ENCODE results near the gene ABHD5.
"Not testable (repeated sequence)": the region's sequence is repeated elsewhere in the genome, so short reads cannot be mapped to it uniquely, and the experiment has no call there.

The ABHD5 gene

GRCh38 chr3:43665011-43665410 lies 25.7 kb upstream of the ABHD5 start:
- H3K36me3 ChIP-seq (ENCODE audit: insufficient read depth, low read length); H3K4me2 ChIP-seq (ENCODE audit: low read length); H3K4me1 ChIP-seq (ENCODE audit: control insufficient read depth, insufficient read depth, low read length); H3K27me3 ChIP-seq (ENCODE audit: control insufficient read depth, insufficient read depth, low read length); H3K9me3 ChIP-seq (replicated peaks; ENCODE audit: low read length); H3K9ac ChIP-seq (ENCODE audit: low read depth, low read length); H3K4me3 ChIP-seq (ENCODE audit: low read length): not testable (repeated sequence)

GRCh38 chr3:43670635-43671522 lies 19.9 kb upstream of the ABHD5 start:
- no peaks in the 10 kb centered on the region for H3K4me1 ChIP-seq (ENCODE audit: control insufficient read depth, insufficient read depth, low read length)
- H3K4me2 ChIP-seq (ENCODE audit: low read length) = no peak overlapping the region
- H3K9ac ChIP-seq (ENCODE audit: low read depth, low read length) = no peak overlapping the region
- no peaks in the 10 kb centered on the region for H3K27me3 ChIP-seq (ENCODE audit: control insufficient read depth, insufficient read depth, low read length)
- no peaks in the 10 kb centered on the region for H3K9me3 ChIP-seq (replicated peaks; ENCODE audit: low read length)
- H3K36me3 ChIP-seq (ENCODE audit: insufficient read depth, low read length) = no peaks in the 10 kb centered on the region
- no peak overlapping the region for H3K4me3 ChIP-seq (ENCODE audit: low read length)

- H3K4me3 ChIP-seq (ENCODE audit: low read length) = no peak overlapping the region
- H3K27me3 ChIP-seq (ENCODE audit: control insufficient read depth, insufficient read depth, low read length) = no peaks in the 10 kb centered on the region
- no peak overlapping the region for H3K9ac ChIP-seq (ENCODE audit: low read depth, low read length)
- H3K4me1 ChIP-seq (ENCODE audit: control insufficient read depth, insufficient read depth, low read length) = no peaks in the 10 kb centered on the region
- H3K4me2 ChIP-seq (ENCODE audit: low read length) = no peak overlapping the region
- H3K9me3 ChIP-seq (replicated peaks; ENCODE audit: low read length) = no peaks in the 10 kb centered on the region
- H3K36me3 ChIP-seq (ENCODE audit: insufficient read depth, low read length) = no peaks in the 10 kb centered on the region
Measured at GRCh38 chr3:43674345-43675085, 16.2 kb upstream of the ABHD5 start.

- Histone ChIP-seq H3K9me3 (replicated peaks; ENCODE audit: low read length) (no peaks in the 10 kb centered on the region), H3K27me3 (ENCODE audit: control insufficient read depth, insufficient read depth, low read length) (no peaks in the 10 kb centered on the region), H3K4me3 (ENCODE audit: low read length) (no peak overlapping the region), H3K36me3 (ENCODE audit: insufficient read depth, low read length) (no peaks in the 10 kb centered on the region), H3K9ac (ENCODE audit: low read depth, low read length) (no peak overlapping the region), H3K4me1 (ENCODE audit: control insufficient read depth, insufficient read depth, low read length) (no peaks in the 10 kb centered on the region), H3K4me2 (ENCODE audit: low read length) (no peak overlapping the region)
Measured at GRCh38 chr3:43675593-43675992, 15.1 kb upstream of the ABHD5 start.

GRCh38 chr3:43676441-43676840 lies 14.3 kb upstream of the ABHD5 start:
- no peaks in the 10 kb centered on the region for H3K9me3 ChIP-seq (replicated peaks; ENCODE audit: low read length)
- H3K9ac ChIP-seq (ENCODE audit: low read depth, low read length) = no peak overlapping the region
- H3K4me2 ChIP-seq (ENCODE audit: low read length) = no peak overlapping the region
- no peaks in the 10 kb centered on the region for H3K36me3 ChIP-seq (ENCODE audit: insufficient read depth, low read length)
- no peak overlapping the region for H3K4me3 ChIP-seq (ENCODE audit: low read length)
- H3K27me3 ChIP-seq (ENCODE audit: control insufficient read depth, insufficient read depth, low read length) = no peaks in the 10 kb centered on the region
- no peaks in the 10 kb centered on the region for H3K4me1 ChIP-seq (ENCODE audit: control insufficient read depth, insufficient read depth, low read length)

GRCh38 chr3:43678375-43678774 lies 12.4 kb upstream of the ABHD5 start:
- not testable (repeated sequence) for H3K9ac ChIP-seq (ENCODE audit: low read depth, low read length); H3K4me2 ChIP-seq (ENCODE audit: low read length); H3K36me3 ChIP-seq (ENCODE audit: insufficient read depth, low read length); H3K4me1 ChIP-seq (ENCODE audit: control insufficient read depth, insufficient read depth, low read length); H3K4me3 ChIP-seq (ENCODE audit: low read length); H3K9me3 ChIP-seq (replicated peaks; ENCODE audit: low read length); H3K27me3 ChIP-seq (ENCODE audit: control insufficient read depth, insufficient read depth, low read length)

GRCh38 chr3:43678887-43679449 lies 11.8 kb upstream of the ABHD5 start:
- not testable (repeated sequence) for H3K4me1 ChIP-seq (ENCODE audit: control insufficient read depth, insufficient read depth, low read length); H3K9ac ChIP-seq (ENCODE audit: low read depth, low read length); H3K4me3 ChIP-seq (ENCODE audit: low read length); H3K27me3 ChIP-seq (ENCODE audit: control insufficient read depth, insufficient read depth, low read length); H3K9me3 ChIP-seq (replicated peaks; ENCODE audit: low read length); H3K4me2 ChIP-seq (ENCODE audit: low read length); H3K36me3 ChIP-seq (ENCODE audit: insufficient read depth, low read length)

GRCh38 chr3:43680857-43681256 lies 9.9 kb upstream of the ABHD5 start:
- H3K4me1 ChIP-seq (ENCODE audit: control insufficient read depth, insufficient read depth, low read length); H3K9ac ChIP-seq (ENCODE audit: low read depth, low read length); H3K4me2 ChIP-seq (ENCODE audit: low read length); H3K9me3 ChIP-seq (replicated peaks; ENCODE audit: low read length); H3K4me3 ChIP-seq (ENCODE audit: low read length); H3K27me3 ChIP-seq (ENCODE audit: control insufficient read depth, insufficient read depth, low read length); H3K36me3 ChIP-seq (ENCODE audit: insufficient read depth, low read length): not testable (repeated sequence)

GRCh38 chr3:43684944-43685343 lies 5.8 kb upstream of the ABHD5 start:
- Histone ChIP-seq H3K4me2 (ENCODE audit: low read length) (no peak overlapping the region), H3K27me3 (ENCODE audit: control insufficient read depth, insufficient read depth, low read length) (no peaks in the 10 kb centered on the region), H3K9ac (ENCODE audit: low read depth, low read length) (no peak overlapping the region), H3K4me3 (ENCODE audit: low read length) (no peak overlapping the region), H3K4me1 (ENCODE audit: control insufficient read depth, insufficient read depth, low read length) (no peaks in the 10 kb centered on the region), H3K36me3 (ENCODE audit: insufficient read depth, low read length) (no peaks in the 10 kb centered on the region), H3K9me3 (replicated peaks; ENCODE audit: low read length) (no peaks in the 10 kb centered on the region)

- Histone ChIP-seq H3K9me3 (replicated peaks; ENCODE audit: low read length) (no peaks in the 10 kb centered on the region), H3K4me2 (ENCODE audit: low read length) (no peak overlapping the region), H3K4me3 (ENCODE audit: low read length) (no peak overlapping the region), H3K4me1 (ENCODE audit: control insufficient read depth, insufficient read depth, low read length) (peaks cover 6% of the 10 kb centered on the region), H3K9ac (ENCODE audit: low read depth, low read length) (no peak overlapping the region), H3K36me3 (ENCODE audit: insufficient read depth, low read length) (no peaks in the 10 kb centered on the region), H3K27me3 (ENCODE audit: control insufficient read depth, insufficient read depth, low read length) (no peaks in the 10 kb centered on the region)
Measured at GRCh38 chr3:43685921-43686320, 4.8 kb upstream of the ABHD5 start.

GRCh38 chr3:43686333-43686699 lies 4.4 kb upstream of the ABHD5 start:
- Histone ChIP-seq H3K36me3 (ENCODE audit: insufficient read depth, low read length) (no peaks in the 10 kb centered on the region), H3K4me2 (ENCODE audit: low read length) (no peak overlapping the region), H3K9ac (ENCODE audit: low read depth, low read length) (no peak overlapping the region), H3K27me3 (ENCODE audit: control insufficient read depth, insufficient read depth, low read length) (no peaks in the 10 kb centered on the region), H3K4me1 (ENCODE audit: control insufficient read depth, insufficient read depth, low read length) (peaks cover 6% of the 10 kb centered on the region), H3K4me3 (ENCODE audit: low read length) (no peak overlapping the region), H3K9me3 (replicated peaks; ENCODE audit: low read length) (no peaks in the 10 kb centered on the region)
